Mesenchymal stem cell (in vitro differentiated cells and primary cell): ENCODE results near the gene RIMOC1.

Experiments used
- DNase-seq: peaks from one replicate; pipeline ENCODE4 v3.0.0-alpha.2; 2013
- H2AFZ ChIP-seq: one replicate; pipeline ENCODE4 v1.6.1; 2013; ENCODE audit warnings: low read depth, mild to moderate bottlenecking, control low read depth, inconsistent platforms, low read length, moderate library complexity
- H2AK5ac ChIP-seq: 2 replicates; pipeline ENCODE4 v1.6.1; 2013; ENCODE audit warnings: low read length, moderate library complexity, mild to moderate bottlenecking, inconsistent platforms; ENCODE audit not compliant: severe bottlenecking
- H2BK120ac ChIP-seq: one replicate; pipeline ENCODE4 v1.6.1; 2013; ENCODE audit warnings: low read depth, mild to moderate bottlenecking, inconsistent platforms, low read length, moderate library complexity
- H2BK12ac ChIP-seq, 2 experiments: one replicate each; pipeline ENCODE4 v1.6.1; 2013; ENCODE audit warnings: inconsistent platforms in 2 of 2, low read length in 2 of 2, mild to moderate bottlenecking in 2 of 2, moderate library complexity in 2 of 2, control low read depth in 1 of 2
- H2BK15ac ChIP-seq: one replicate; pipeline ENCODE4 v1.6.1; 2013; ENCODE audit warnings: mild to moderate bottlenecking, low read depth, inconsistent platforms; ENCODE audit not compliant: poor library complexity, severe bottlenecking
- H2BK5ac ChIP-seq: 2 replicates; pipeline ENCODE4 v1.6.1; 2013; ENCODE audit warnings: low read depth, mild to moderate bottlenecking, low read length, control low read depth, inconsistent platforms; ENCODE audit not compliant: poor library complexity, severe bottlenecking
- H3K14ac ChIP-seq, 2 experiments: one replicate each; pipeline ENCODE4 v1.6.1; 2013; ENCODE audit warnings: inconsistent platforms in 2 of 2, low read length in 2 of 2, control low read depth in 1 of 2, mild to moderate bottlenecking in 1 of 2, moderate library complexity in 1 of 2
- H3K18ac ChIP-seq, 2 experiments: one replicate each; pipeline ENCODE4 v1.6.1; 2013; ENCODE audit warnings: inconsistent platforms in 2 of 2, low read length in 2 of 2, control low read depth in 1 of 2, low read depth in 1 of 2, mild to moderate bottlenecking in 1 of 2
- H3K23ac ChIP-seq, 2 experiments: one replicate each; pipeline ENCODE4 v1.6.1; 2013; ENCODE audit warnings: inconsistent platforms in 2 of 2, low read length in 2 of 2, mild to moderate bottlenecking in 2 of 2, moderate library complexity in 2 of 2, control low read depth in 1 of 2
- H3K27ac ChIP-seq: 2 replicates; pipeline ENCODE4 v1.5.1; 2013; ENCODE audit warnings: mild to moderate bottlenecking, moderate library complexity, low read length, control low read depth, inconsistent platforms; ENCODE audit not compliant: poor library complexity, severe bottlenecking
- H3K27me3 ChIP-seq, 2 experiments: 2 replicates each; pipeline versions ENCODE4 v1.6.1 to v1.7.0; 2013; ENCODE audit warnings: low read length in 2 of 2, mild to moderate bottlenecking in 2 of 2, moderate library complexity in 2 of 2, control low read depth in 1 of 2, inconsistent platforms in 1 of 2; ENCODE audit not compliant: control insufficient read depth in 1 of 2, insufficient read depth in 1 of 2
- H3K36me3 ChIP-seq, 2 experiments: 2 replicates each; pipeline versions ENCODE4 v1.6.1 to v1.7.0; 2013; ENCODE audit warnings: low read length in 2 of 2, control low read depth in 1 of 2, inconsistent platforms in 1 of 2, low read depth in 1 of 2, mild to moderate bottlenecking in 1 of 2; ENCODE audit not compliant: insufficient read depth in 2 of 2, control insufficient read depth in 1 of 2
- H3K4ac ChIP-seq, 2 experiments: one replicate each; pipeline ENCODE4 v1.6.1; 2013; ENCODE audit warnings: inconsistent platforms in 2 of 2, low read length in 2 of 2, mild to moderate bottlenecking in 2 of 2, moderate library complexity in 2 of 2, control low read depth in 1 of 2, low read depth in 1 of 2
- H3K4me1 ChIP-seq: 2 replicates; pipeline ENCODE4 v1.6.1; 2013; ENCODE audit warnings: low read depth, low read length, control low read depth; ENCODE audit not compliant: control insufficient read depth, insufficient read depth
- H3K4me2 ChIP-seq: 2 replicates; pipeline ENCODE4 v1.6.1; 2013; ENCODE audit warnings: low read length, mild to moderate bottlenecking, inconsistent platforms; ENCODE audit not compliant: poor library complexity, severe bottlenecking
- H3K4me3 ChIP-seq, 2 experiments: 2 replicates each; pipeline versions ENCODE4 v1.5.1 to v1.7.0; 2013; ENCODE audit warnings: low read length in 2 of 2, mild to moderate bottlenecking in 2 of 2, control low read depth in 1 of 2, low read depth in 1 of 2; ENCODE audit not compliant: insufficient read depth in 1 of 2
- H3K79me1 ChIP-seq: replicated peaks from 2 replicates; pipeline ENCODE4 v1.6.1; 2013; ENCODE audit warnings: mild to moderate bottlenecking, control low read depth, low read length, inconsistent platforms; ENCODE audit not compliant: poor library complexity, severe bottlenecking
- H3K9ac ChIP-seq: 2 replicates; pipeline ENCODE4 v1.7.0; 2013; ENCODE audit warnings: mild to moderate bottlenecking, low read length, moderate library complexity
- H3K9me3 ChIP-seq: 2 replicates; pipeline ENCODE4 v1.7.0; 2013; ENCODE audit warnings: mild to moderate bottlenecking, low read length; ENCODE audit not compliant: control insufficient read depth
- H4K8ac ChIP-seq: one replicate; pipeline ENCODE4 v1.6.1; 2013; ENCODE audit warnings: inconsistent platforms, mild to moderate bottlenecking, low read length, moderate library complexity
- H4K91ac ChIP-seq: one replicate; pipeline ENCODE4 v1.6.1; 2013; ENCODE audit warnings: mild to moderate bottlenecking, low read length, inconsistent platforms
- WGBS: methylation state at CpG from one replicate; pipeline ENCODE4 v1.1.7; 2013; ENCODE audit warnings: mixed read lengths; 5-methylcytosine and 5-hydroxymethylcytosine counted together

The RIMOC1 gene

GRCh38 chr5:41870627-41871048, 33.5 kb upstream of the RIMOC1 start:
- H4K8ac ChIP-seq: peak overlapping the region; percentile 67
- no peak overlapping the region for H2BK5ac ChIP-seq
- WGBS: 22% methylated on average over 16 of the region's 16 CpGs
- no peak for DNase-seq
- H2BK15ac ChIP-seq: no peak overlapping the region
- H3K79me1 ChIP-seq: no peaks in the 10 kb centered on the region
- peaks cover 0 to 6% of the 10 kb centered on the region in 2 experiments for H3K36me3 ChIP-seq
- no peaks in the 10 kb centered on the region for H3K9me3 ChIP-seq
- H3K18ac ChIP-seq: peak overlapping the region in 1 of 2 experiments; percentile 74
- peak overlapping the region; percentile 69 for H3K4me2 ChIP-seq
- H3K4me3 ChIP-seq: peak overlapping the region; percentile 65 to 94
- no peaks in the 10 kb centered on the region for H3K27me3 ChIP-seq
- H3K4ac ChIP-seq: peak overlapping the region in 1 of 2 experiments; percentile 32
- no peak overlapping the region for H4K91ac ChIP-seq
- no peak overlapping the region for H3K27ac ChIP-seq
- peaks cover 9% of the 10 kb centered on the region for H3K4me1 ChIP-seq
- peak overlapping the region in 1 of 2 experiments; percentile 64 for H3K14ac ChIP-seq
- no peak overlapping the region for H2BK12ac ChIP-seq
- H2BK120ac ChIP-seq: no peak overlapping the region
- peak overlapping the region in 1 of 2 experiments; percentile 77 for H3K23ac ChIP-seq
- H3K9ac ChIP-seq: peak overlapping the region; percentile 95
- H2AFZ ChIP-seq: peak overlapping the region; percentile 79
- no peak overlapping the region for H2AK5ac ChIP-seq

- Histone ChIP-seq H2BK15ac (no peak overlapping the region), H3K4me3 (no peak overlapping the region), H2BK5ac (no peak overlapping the region), H3K4me1 (peaks cover 9% of the 10 kb centered on the region), H2BK120ac (no peak overlapping the region), H3K14ac (no peak overlapping the region), H3K18ac (no peak overlapping the region), H4K91ac (no peak overlapping the region), H3K36me3 (peaks cover 0 to under 1% of the 10 kb centered on the region in 2 experiments), H3K4me2 (no peak overlapping the region), H3K79me1 (no peaks in the 10 kb centered on the region), H3K9ac (peak overlapping the region; percentile 60), H3K4ac (no peak overlapping the region), H2AK5ac (no peak overlapping the region), H4K8ac (no peak overlapping the region), H2AFZ (no peak overlapping the region), H2BK12ac (no peak overlapping the region), H3K27ac (no peak overlapping the region), H3K27me3 (no peaks in the 10 kb centered on the region), H3K9me3 (no peaks in the 10 kb centered on the region), H3K23ac (no peak overlapping the region)
- 100% methylated on average over 2 of the region's 2 CpGs for WGBS
- DNase-seq: no peak
These were observed 32.3 kb upstream of the RIMOC1 start for GRCh38 chr5:41871852-41872251.

- no peak overlapping the region for H2AK5ac ChIP-seq
- no peak overlapping the region for H3K9ac ChIP-seq
These were observed 29.6 kb upstream of the RIMOC1 start for GRCh38 chr5:41874512-41875060.

GRCh38 chr5:41875121-41875520, 29.0 kb upstream of the RIMOC1 start:
- Histone ChIP-seq H3K36me3 (no peaks in the 10 kb centered on the region), H3K9ac (no peak overlapping the region), H3K79me1 (no peaks in the 10 kb centered on the region), H2BK15ac (no peak overlapping the region), H2AFZ (no peak overlapping the region), H3K4me3 (no peak overlapping the region), H2BK5ac (no peak overlapping the region), H4K8ac (no peak overlapping the region), H3K27ac (no peak overlapping the region), H2BK120ac (no peak overlapping the region), H3K18ac (no peak overlapping the region), H2BK12ac (no peak overlapping the region), H3K14ac (no peak overlapping the region), H3K27me3 (no peaks in the 10 kb centered on the region), H2AK5ac (no peak overlapping the region), H3K4me1 (peaks cover 6% of the 10 kb centered on the region), H3K23ac (no peak overlapping the region), H3K4ac (no peak overlapping the region), H4K91ac (no peak overlapping the region), H3K9me3 (no peaks in the 10 kb centered on the region), H3K4me2 (no peak overlapping the region)
- no peak for DNase-seq

More at GRCh38 chr5:41874512-41875060, 29.6 kb upstream of the RIMOC1 start:
- Histone ChIP-seq H3K4ac (no peak overlapping the region), H3K23ac (no peak overlapping the region), H4K91ac (no peak overlapping the region), H3K4me2 (no peak overlapping the region), H2BK120ac (no peak overlapping the region), H3K79me1 (no peaks in the 10 kb centered on the region), H4K8ac (no peak overlapping the region), H3K14ac (no peak overlapping the region), H3K27me3 (no peaks in the 10 kb centered on the region), H2BK5ac (no peak overlapping the region), H3K27ac (no peak overlapping the region), H3K36me3 (no peaks in the 10 kb centered on the region), H2AFZ (no peak overlapping the region), H2BK15ac (no peak overlapping the region), H3K4me1 (peaks cover 6% of the 10 kb centered on the region), H3K4me3 (no peak overlapping the region), H2BK12ac (no peak overlapping the region), H3K9me3 (no peaks in the 10 kb centered on the region), H3K18ac (no peak overlapping the region)
- no peak for DNase-seq
